HG03460 (cell line): ENCODE data around the gene SLC10A3.
"Not testable (repeated sequence)": the region's sequence is repeated elsewhere in the genome, so short reads cannot be mapped to it uniquely, and the experiment has no call there.

Source experiments
- ATAC-seq: cut with Tn5 transposase; IDR thresholded peaks from one replicate; pipeline ENCODE4 v1.9.1; 2021; ENCODE audit not compliant: unreplicated experiment

SLC10A3 gene

DNA sequence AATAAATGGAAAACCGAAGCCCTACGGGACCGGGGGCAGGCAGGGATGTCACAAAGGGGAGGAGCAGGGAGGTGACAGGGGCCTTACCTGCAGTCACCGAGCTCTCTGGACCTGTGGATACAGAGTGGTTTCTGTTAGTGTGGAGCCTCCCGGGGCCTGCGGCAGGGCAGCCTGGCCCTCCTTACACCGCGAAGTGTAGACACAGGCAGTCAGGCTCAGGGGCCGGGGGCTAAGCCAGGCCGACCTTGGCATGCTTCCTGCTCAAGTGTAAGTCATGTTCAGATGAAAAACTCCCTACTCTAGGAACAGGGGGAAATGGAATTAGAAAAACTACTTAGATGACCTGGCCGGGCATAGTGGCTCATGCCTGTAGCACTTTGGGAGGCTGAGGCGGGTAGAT, 21.3 kb upstream of the SLC10A3 start:
- ATAC-seq, result no peak

DNA sequence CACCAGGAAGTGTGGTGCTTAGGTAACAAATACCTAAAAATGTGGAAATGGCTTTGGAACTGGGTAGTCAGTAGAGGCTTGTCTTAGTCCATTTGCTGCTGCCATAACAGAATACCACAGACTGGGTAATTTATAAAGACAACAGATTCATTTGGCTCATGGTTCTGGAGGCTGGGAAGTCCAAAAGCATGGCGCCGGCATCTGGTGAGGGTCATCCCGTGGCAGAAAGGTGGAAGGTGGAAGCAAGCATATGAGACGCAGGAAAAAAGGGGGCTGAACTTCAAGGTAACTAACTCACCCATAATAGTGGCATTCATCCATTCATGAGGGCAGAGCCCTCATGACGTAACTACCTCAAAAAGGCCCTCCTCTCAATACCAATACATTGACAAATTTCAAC, 19.0 kb upstream of the SLC10A3 start:
- ATAC-seq, result no peak

DNA sequence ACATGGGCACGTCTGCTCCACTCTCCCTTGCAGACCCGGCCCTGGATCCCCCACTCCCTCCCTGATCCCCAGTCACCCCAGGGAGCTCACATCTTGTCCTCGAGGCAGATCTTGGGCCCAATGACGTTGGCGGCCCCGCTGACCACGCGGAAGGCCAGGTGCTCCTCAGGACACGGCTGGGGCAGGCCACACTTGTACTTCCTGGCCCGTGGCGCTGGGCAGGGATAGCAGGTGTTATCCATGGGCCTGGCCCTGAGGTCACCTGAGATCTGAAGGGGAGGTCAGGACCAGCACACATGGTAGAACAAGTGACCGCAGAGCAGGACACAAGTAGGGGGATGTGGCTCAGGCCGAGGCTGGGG, 17.9 kb upstream of the SLC10A3 start:
- ATAC-seq, result no peak

DNA sequence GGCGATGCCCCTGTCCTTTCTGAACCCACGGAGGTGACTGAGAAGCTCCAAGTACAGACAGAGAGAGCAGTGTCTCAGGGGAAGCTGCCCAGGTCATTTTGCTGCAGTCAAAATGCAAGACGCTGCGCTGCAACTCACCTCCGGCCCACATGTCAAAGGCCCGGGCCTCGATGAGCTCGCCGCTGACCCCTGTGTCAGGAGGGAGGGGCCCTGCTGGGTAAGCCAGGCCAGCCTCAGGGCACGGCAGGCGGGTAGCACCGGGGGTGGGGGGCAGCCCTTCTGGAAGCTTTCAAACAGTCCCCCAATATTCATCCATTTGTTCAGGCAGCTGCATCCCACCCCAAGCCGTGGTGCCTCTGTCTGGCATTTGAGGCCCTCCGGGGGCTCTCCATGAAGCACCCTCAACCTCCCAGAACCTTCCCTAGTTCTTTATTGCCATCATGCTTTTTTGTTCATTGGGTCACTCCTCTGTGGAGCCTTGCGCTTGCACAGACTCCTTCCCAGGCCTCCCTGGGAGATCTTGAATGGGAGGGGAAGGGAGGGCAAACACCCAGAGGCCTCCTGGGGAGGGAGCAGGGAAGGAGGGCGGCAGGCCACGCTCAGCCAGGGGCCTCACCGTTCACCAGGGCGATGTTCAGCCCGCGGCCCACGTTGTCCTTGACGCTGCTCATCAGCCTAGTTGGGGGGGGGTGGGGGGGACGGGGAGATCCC, 17.4 kb upstream of the SLC10A3 start:
- ATAC-seq, result no peak

DNA sequence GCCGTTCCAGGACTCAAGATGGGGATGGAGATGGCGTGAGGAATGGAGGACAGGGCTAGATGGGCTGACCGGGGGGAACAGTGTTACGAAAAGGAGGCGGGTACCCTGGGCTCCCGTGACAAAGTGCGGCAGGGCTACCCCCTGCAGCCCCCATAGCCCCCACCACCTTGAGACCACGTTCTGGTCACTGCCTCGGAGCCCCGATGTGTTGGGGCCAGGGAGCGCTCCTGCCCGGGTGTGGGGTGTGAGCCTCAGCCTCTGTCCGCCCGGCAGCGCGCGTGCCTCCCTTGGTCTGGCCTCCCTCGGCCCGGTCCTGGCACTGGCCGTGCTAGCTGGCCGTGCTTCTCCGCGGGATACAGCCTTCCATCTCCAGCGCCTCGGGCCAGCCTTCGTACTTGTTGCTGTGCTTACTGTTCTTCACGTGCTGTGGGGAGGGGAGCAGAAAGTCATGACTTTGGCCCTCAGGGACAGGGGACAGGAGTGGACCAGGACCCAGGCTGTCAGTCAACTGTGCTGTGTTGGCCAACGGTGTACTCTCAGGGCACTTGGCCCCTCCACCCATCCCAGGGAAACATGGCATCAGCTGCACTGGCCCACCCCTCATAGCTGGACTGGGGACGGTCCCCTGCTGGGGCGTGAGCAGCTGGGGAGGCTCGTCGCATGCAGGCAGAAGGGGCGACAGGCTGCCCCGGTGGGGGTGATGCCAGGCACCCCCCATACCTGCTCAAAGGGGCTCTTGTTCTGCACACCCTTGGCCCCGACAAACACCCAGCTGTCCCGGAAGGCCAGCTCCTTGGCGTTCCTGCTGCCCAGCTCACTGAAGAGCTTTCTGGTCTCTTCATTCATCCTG, 16.3 kb upstream of the SLC10A3 start:
- no peak for ATAC-seq

DNA sequence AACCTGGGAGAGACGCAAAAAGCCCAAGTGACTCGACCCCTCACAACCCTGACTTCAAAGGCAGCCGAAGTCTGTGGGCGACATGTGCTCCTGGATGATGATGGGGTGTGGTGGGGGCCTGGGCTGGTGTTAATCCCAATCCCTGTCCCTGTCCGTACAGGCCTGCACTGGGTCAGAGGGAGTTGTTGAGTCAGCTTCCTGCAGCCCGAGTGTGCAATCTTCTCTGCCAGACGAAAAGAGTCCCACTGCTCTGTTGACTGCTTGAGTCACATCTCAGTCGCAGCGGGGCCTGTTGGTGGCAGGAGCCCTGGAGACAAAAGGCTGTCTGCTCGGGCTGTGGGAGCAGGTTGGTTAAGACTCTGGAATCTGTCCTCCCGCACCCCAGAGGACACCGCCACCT, 15.3 kb upstream of the SLC10A3 start:
- no peak for ATAC-seq

DNA sequence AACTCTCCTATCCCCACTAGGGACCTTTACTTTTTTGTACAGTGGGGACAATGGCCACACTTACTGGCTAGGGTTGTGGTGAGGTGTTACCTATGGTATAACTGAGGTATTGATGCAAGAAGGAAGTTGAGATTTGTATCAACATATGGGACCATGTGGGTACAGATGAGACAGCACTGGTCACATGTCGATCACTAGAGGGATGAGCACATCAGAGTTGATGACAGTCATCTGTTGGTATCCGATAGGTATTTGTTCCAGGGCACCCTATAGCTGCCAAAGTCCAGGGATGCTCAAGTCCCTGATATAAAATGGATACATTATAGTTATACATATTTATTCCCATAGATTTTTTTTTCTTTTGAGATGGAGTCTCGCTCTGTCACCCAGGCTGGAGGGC, 12.6 kb upstream of the SLC10A3 start:
- ATAC-seq, result no peak

DNA sequence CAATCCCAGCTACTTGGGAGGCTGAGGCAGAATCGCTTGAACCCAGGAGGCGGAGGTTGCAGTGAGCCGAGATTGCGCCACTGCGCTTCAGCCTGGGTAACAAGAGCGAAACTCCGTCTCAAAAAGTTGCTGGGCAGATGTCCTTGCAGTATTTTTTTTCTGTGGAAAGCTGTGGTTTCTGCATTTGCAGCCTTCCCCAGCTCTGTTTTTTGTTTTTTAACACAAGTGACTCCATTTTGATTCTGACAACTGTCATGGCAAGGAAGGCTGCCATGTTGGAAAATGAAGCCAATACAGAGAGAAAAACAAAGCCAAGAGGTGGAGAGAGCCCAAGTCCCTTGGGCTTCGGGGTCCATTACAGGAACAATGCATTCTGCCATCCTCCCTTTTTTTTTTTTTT, 11.7 kb upstream of the SLC10A3 start:
- no peak for ATAC-seq

DNA sequence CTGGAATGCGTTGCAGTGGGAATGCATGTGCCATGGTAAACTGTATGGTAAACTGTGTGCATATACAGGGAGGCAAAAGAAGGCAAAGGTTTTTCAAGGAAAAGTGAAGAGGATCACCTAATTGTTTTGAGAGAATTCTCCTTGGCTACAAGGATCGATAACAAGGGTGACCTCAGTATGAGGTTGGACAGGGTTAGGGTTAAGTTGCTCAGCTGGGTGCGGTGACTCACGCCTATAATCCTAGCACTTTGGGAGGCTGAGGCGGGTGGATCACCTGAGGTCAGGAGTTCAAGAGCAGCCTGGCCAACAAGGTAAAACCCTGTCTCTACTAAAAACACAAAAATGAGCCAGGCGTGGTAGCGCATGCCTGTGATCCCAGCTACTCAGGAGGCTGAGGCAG, 11.0 kb upstream of the SLC10A3 start:
- ATAC-seq, result not testable (repeated sequence)

DNA sequence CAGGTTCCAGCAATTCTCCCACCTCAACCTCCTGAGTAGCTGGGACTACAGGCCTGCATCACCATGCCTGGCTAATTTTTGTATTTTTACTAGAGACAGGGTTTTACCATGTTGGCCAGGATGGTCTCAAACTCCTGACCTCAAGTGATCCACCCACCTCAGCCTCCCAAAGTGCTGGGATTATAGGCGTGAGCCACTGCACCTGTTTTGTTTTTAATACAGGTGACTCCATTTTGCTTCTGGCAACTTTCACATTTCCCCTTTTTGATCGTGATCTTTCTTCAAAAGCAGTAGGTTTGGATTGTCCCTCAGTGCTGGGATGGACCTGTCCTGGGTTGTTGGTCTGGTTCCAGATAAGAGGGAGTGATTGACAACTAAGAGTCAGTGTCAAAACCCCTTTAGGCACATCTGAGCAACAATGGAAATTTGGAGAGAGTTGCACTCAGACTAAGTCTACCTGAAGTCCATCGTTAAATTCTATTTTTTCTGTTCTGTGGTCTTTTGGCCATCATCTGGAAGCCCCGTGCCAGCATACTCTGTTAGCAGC, 6.2 kb upstream of the SLC10A3 start:
- ATAC-seq, result not testable (repeated sequence)

DNA sequence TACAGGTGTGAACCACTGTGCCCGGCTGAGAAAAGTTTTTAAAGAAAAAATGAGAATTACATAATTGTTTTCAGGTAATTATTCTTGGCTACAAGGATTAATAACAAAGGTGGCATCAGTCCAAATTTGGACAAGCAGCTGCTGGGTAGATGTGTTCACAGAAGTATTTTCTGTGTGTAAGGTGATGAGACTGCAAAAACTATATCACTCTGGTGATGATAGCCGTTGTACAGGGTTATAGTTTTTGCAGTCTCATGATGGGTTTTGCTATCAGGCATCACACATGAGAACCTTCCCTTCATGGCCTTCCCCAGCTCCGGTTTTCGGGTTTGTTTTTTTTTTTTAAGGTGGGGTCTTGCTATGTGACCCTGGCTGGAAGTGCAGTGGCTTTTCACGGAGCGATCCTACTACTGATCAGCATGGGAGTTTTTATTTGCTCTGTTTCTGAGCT, 5.1 kb upstream of the SLC10A3 start:
- ATAC-seq, result no peak

DNA sequence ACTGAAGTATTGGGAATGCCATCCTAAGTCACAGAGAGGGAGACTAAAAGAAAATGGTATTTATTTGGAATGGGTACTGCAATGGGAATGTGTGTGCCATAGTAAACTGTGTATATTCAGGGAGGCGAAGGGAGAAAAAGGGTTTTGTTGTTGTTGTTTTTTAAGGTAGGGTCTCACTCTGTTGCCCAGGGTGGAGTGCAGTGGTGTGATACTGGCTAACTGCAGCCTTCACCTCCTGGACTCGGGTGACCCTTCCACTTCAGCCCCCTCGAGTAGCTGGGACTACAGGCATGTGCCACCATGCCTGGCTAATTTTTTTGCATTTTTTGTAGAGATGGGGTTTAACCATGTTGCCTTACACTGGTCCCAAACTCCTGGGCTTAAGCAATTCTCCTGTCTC, 4.3 kb upstream of the SLC10A3 start:
- ATAC-seq, result no peak

DNA sequence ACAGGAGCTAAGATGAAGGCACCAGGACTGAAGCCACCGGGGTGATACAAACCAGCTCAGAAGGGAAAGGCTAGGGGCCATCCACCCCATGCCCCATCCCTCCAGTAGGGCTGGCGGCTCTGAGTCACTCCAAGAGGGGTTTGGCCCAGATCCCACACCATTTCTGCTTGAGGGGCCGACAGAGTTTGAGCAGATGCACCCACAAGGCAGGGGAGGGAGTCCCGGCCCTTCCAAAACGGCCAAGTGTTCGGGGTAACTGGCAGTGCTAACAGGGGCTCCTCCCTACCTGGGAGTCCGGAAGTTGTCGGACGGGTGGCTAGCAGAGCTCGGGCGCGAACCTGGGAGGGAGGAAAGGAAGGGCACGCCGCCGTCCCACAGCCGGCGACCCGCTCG, 412 bp downstream of the SLC10A3 start:
- peak; percentile 20 for ATAC-seq

DNA sequence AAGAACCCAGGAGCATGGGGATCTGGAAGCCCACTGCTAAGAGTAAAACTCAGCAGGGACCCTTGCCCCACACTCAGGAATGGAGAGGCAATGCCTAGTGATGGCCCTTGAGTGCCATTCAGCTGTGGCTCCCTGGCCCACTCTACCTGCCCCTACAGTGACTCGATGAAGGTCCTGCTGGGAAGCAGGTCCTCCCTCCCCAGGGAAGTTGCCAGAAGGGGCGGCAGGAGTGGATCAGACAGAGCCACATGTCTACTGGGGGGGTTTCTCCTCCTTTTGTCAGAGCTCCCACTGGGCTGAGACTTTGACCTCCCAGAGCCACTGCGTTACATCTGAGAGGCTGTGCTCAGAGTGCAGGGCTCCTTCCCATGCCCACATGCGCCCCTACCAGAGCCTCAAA, 1.2 kb downstream of the SLC10A3 start:
- ATAC-seq, result no peak

DNA sequence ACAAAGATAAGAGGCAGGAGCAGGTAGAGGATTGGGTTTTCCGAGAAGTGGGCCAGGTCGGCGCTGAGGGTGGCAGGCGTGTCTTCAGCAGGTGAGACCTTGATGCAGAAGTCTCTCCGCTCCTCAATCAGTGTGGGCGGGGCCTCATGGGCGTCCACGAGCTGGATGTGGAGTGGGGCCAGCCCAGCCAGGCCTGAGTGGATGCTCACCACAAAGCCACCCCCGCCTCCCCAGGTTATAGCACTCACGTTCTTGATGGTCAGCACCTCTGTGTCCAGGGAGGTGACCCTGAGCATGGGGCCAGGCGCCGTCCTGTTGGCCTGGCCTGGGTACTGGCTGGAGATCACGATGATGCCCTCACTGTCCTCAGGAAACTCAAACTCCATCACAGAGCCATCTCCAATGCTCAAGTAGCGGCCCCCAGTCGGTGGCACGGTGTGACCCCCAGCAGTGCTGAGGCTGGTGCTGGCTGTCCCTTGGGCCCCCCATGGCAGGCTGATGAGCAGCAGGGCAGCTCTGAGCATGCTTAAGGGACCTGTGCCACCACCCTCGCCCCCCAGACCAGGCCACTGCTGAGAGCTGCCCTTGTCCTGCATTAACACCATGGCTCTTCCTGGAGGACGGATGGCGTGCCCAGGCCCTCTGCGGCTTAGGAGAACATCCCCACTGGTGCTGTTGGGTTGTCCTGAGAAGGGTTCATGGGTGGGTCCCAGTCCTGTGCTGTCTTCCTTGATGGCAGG, 1.9 kb downstream of the SLC10A3 start:
- ATAC-seq, result no peak

DNA sequence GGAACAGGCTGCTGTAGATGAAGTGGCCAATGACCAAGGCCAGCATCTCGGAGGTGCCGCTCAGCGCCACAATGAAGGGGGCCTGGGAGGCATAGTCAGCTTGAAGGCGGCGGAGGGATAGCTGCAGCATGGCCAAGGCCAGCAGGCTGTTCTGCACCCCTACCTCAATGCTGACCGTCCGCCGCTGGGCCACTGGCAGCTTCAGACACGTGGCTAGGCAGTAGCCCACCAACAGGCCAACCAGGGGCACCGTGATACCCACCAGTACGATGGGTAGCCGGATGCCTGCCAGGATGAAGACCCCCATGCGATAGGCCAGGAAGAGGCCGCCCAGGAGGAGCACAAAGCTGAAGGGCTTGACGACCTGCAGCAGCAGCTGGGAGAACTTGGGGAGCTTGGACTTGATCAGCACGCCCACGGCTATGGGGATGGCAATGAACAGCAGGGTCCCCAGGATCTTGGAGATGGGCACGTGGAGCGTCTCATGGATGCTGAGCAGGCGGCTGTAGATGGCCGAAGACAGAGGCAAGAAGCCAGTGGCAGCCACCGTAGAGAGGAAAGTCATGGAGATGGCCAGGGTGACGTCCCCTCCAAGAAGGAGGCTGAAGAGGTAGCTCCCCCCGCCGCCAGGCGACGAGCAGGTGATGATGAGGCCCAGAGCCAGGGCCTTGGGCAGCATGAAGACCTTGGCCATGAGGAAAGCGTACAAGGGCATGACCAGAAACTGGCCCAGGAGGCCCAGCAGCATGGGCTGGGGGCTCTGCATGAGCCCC, 2.7 kb downstream of the SLC10A3 start:
- ATAC-seq, result no peak

DNA sequence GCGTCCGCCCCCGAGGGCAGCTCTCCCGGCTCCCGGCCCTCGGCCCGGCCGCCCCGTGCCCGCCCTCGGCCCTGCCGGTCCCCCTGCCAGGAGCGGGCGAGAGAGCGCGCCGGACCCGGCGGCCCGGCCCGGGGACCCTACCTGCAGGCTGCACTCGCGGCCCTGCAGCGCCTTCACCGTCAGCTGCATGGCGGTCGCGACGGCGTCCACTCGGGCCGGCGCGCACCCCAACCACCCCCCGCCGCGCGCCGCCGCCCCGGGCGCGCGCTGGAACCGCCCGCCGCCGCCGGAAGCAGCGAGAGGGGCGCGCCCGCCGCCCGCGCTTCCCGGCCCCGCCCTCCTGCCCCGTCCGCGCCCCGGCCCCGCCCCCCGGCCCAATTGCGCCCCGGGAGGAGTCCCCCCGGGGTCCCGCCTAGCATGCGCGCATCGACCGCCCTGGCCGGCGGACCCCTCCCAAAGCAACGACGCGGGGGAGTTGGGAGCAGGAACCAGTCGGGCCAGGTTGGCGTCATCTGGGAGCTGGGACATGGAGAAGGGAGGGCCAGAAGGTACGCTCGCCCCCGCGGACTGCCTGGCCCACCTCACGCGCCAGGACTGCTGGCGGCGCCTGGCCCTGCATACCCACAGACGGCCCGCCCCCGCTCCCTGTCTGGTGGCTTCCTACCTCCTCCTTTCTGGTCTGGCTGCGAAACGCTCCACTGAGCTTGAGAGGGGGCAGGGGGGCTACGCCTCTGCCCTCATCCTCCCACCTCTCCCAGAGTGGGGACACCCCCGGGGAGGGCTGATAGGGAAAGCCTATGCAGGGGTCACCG, 3.8 kb downstream of the SLC10A3 start, which contains the start of gene UBL4A:
TSS of gene UBL4A (minus strand) at position 220 of the 812 bp plus-strand sequence. CDS start at position 189, 31 bp downstream.
- ATAC-seq, result peak; percentile 37

DNA sequence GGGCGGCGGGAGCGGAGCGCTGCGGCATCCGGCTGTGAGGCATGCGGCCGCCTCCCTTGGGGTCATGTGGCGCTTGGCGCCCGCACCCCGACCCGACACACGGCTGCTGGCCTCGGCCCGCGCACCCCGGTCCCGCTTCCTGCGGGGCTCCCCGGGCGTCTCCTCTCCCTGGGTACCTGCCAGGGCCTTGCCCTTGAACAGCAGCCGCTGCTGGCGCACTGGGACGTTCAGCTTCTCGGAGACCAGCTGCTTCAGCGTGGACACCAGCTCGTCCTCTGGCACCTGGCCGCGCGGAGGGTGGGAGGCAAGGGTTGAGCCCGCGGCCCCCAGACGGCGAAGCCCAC, 4.4 kb downstream of the SLC10A3 start:
- no peak for ATAC-seq

DNA sequence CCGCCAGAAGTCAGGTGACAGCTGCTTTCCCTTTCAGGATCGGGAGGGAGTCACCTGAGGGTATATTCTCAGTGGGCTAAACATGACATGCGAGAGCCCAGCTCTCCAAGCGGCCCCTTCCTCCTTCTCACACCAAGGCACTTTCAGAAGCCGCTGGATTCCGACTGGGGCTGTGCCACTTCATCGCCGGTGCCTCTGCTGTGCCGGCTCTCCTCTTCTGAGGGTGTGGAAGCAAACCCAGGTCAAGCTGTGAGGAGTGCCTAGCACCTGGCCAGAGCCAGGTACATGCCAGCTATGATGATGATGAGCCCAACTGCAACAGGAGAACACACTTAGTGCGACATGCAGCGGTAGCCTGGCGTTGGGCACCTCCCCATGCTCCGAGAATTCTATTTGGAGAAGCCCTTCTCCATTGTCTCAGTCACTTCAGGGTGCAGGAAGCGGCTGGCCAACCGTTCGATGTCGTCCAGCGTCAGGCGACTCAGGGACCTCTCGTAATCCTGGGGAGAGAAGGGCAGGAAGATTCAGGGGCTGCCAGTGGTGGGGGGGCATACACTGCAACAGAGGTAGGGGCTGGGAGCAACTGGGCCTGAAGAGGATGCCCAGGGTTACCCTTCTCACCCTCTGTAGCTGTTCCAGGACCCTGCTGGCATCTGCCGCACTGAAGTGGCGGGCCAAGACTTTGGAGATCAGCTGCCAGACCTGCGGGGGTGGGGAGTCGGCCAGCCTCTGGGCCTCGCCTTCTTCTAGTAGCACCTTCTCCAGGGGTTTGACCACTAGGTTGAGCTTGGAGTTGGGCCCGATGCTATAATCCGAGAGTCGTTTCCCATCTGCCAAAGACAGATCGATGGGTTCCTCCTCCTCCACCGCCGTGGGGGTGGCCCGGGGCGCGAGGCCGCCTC, 5.0 kb downstream of the SLC10A3 start:
- ATAC-seq, result no peak
